ENCODE measurements around the gene TMEM190.
A peak's percentile ranks its signal among the peaks of the same experiment; 100 is the strongest.

Gene TMEM190

DNA sequence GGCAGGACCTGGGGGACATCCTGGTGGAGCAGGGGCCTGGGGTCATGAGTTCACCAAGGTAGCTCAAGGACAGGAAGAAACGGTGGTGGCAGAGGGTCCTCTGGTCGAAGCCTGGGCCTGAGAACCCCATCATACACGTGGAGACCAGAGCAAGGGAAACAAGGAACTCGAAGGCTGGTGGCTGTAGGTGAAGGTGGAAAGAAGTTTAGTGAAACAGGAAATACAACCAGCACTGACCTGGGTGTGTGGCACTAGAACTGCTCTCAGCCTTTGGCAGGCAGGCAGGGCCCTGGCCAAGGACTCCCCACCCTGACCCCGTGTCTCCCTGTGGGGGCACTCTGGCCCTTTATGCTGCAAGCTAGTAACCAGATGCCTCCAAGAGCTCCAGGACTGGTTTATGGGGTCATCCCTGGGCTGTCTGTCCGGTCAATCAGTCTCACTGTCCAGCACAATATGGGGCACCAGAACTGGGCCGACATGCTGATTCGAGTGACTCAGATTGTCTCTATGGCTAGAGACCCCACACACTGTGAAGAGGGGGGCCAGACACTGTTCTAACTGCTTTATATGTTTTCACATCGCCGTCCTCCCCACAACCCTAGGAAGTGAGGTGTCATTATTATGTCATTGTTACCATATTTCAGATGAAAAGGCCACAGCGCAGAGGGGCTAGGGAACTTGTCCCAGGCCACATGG lies 25.9 kb upstream of the TMEM190 start:
- DNase-seq, result no peak

DNA sequence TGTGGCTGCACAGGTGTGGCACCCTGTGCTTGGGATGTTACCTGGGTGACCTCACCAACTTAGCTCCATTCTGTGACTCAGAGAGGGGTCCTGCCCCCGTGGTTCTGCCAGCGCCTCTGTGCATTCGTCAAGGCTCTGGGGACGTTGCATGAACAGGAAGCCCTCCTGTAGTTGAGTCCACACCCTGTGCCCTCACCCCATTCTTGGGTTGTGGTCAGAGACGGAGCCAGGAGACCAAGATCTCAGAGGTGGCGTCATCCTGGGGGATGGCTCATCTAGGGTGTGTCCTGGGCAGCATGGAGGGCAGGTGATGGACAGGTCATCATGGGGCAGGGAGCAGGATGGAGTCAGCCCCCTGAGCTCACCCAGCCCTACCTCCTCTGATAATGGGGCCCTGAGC lies 24.6 kb upstream of the TMEM190 start:
- no peak for DNase-seq

DNA sequence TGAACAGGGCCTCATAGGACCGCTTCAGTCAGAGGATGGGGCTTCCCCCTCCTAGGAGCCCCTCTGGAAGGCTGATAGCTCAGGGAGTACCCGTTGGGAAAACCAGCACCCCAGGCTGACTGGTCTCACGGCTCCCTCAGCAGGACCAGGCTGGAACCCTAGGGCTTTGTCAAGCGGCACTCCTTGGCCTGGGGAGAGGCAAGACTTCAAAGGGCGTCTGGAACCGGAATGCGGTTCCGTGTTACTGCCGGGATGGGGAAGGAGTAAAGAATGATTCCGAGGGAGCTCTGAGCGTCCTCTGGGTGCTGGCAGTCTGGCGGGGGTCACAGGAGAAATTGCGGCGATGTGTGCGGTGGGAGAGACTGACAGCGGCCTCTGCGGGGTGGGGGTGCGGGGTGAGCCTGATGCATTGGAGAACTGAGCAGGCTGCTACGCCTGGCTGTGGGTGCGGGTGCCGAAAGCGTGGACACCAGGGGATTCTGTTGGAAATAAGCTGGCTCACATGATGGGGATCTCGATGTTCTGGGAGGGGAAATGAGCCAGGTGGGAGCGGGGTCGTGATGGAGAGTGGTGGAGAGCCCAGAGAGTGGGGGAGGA lies 24.0 kb upstream of the TMEM190 start:
- DNase-seq, result no peak

DNA sequence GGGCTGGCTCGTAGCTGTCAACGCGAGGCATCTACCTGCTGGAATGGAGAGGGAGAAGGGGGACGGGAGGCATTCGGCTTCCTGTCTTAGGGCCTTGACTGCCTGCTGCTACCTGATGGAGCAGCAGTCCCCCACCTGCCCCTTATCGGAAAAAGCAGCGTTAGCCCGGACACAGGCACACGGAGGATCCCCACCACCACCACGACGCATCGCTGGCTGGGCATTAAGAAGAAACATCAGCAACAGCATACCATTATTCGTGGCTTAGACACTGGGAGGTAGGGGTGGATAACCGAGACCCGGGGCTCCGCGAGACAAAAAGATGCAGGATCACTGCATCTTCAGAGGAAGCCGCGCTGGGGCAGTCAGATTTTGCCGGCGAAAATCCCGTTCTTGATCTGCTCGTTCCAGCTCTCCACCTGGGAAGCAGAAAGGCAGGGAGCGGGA lies 23.2 kb upstream of the TMEM190 start:
- no peak for DNase-seq

DNA sequence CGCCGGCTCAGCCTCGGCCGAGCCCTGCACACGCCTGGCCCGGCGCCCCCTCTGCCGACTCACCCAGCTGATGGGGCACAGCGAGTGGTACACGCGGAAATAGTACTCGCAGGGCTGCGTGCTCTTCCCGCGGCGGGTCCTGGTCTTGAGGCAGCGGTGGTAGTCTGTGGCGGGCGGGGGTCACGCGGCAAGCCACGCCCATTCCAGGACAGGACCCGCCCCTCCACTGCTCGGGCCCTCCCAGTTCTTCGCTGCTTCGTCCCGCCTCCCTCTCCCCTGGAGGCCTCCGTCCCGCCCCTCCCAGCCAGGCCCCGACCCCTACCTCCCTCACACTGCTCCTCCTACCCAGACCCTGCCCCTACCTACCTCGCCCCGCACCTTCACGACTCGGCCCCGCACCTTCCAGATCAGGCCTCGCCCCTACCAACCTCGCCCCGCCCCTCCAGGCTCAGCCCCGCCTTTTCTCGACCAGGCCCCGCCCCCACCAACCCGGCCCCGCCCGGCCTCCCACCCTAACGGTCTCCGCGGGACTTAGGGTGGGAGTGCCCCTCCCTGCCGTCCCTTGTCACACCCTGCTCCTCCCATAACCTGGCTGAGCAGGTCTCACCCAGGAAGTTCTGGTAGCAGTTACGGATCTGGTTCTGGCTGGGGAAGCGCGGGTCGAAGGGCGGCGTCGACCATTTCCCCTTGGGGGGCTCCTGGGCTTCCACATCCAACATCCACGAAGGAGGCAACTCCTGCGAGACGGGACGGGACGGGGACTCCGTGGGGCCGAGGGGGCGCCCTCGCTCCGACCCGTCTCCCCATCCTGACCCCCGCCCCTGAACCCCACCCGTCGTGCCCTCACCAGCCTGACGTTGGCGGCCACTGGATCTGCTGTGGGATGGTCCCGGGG lies 22.6 kb upstream of the TMEM190 start:
- peak in 9 of 51 donors; percentile 6 to 58 (median 21) for DNase-seq

DNA sequence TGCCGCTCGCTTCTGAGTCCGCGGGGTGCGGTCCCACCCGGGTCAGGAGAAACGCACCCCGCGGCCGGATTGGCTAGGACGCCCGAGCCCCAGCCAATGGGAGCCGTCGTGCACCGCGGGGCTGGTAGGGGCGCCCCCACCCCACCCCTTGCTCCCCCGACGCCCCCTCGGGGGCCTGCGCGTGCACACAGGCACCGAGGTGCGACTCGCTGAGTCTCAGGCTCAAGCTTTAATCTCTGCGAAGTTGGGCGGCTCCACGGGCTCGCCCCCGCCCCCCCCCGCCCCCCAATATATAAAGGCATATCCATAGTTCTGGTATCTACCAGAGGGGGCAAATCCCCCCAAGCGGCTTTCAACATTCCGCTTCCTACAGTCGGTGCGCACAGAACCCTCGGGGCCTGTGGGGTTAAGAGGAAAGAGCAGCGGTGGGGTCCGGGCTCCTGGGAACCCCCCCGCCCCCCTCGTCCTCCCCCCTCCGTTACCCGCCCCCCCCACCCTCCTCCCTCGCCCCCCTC lies 21.9 kb upstream of the TMEM190 start, which contains the start of gene COX6B2:
Gene COX6B2, minus strand, starts transcription at position 22 of the 515 bp plus-strand sequence. CDS start 198 bp downstream, outside the sequence.
- no peak for DNase-seq

DNA sequence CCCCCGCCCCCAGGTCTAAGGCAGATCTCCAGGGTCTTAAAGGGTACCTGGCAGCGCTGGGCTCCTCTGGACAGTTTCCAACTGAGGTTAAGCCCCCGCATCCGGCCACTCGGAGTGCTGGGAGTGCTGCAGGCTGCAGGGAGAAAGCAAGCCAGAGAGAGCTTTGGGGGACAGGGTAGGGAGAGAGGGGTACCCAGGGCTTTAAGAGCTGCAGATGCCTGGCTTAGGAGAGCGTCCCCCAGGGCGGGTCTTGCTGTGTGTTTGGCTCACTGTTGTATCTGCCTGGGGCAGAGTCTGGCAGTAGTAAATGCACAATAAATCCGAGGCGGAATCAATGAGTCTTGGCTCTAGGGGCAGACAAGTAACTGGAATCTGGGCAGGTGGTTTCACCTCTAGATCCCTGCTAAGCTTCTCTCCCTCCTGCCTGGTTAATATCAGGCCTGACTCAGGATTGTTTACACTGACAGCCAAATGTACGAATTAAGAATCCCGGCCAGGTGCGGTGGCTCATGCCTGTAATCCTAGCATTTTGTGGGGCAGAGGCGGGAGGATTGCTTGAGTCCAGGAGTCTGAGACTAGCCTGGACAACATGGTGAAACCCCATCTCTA lies 21.3 kb upstream of the TMEM190 start:
- DNase-seq, result no peak

DNA sequence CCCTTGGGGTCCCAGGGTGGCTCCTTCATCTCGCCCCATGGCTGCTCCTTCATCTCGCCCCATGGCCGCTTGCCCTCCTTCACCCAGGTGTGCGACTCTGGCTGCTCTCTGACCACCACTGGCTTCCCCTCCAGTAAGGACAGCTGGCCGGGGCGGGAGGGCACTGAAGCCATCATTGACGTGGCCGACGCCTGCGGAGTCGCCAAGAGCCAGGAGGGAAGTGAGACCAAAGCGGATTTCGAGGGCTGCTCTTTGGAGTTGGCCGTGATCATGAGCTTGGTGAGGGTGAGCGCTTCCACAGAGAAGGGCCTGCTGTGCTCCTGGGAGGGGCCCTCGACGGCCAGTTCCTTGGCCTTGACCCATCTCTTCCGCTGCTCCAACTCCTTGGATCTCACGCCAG lies 18.1 kb upstream of the TMEM190 start:
- no peak for DNase-seq

GRCh38 chr19:55358943-55359908 lies 17.4 kb upstream of the TMEM190 start:
- DNase-seq, result no peak

DNA sequence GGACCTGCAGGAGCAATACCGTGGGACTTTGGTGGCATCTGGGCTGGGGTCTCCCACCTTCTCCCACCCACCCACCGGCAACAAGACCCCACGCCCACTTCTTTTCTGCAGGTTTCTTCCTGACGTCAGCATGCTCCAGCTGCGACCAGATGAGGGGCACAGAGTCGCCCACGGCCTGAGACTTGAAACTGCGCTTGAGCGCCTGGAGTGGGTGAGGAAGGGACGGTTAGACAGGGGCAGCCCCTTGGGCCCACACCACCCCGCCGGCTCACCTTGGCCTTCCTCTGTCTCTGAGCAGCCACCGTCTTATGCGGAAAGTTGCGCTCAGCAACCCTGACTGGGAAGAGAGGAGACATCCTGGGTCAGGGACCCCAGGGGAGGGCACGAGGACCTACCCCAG lies 15.7 kb upstream of the TMEM190 start:
- no peak for DNase-seq

DNA sequence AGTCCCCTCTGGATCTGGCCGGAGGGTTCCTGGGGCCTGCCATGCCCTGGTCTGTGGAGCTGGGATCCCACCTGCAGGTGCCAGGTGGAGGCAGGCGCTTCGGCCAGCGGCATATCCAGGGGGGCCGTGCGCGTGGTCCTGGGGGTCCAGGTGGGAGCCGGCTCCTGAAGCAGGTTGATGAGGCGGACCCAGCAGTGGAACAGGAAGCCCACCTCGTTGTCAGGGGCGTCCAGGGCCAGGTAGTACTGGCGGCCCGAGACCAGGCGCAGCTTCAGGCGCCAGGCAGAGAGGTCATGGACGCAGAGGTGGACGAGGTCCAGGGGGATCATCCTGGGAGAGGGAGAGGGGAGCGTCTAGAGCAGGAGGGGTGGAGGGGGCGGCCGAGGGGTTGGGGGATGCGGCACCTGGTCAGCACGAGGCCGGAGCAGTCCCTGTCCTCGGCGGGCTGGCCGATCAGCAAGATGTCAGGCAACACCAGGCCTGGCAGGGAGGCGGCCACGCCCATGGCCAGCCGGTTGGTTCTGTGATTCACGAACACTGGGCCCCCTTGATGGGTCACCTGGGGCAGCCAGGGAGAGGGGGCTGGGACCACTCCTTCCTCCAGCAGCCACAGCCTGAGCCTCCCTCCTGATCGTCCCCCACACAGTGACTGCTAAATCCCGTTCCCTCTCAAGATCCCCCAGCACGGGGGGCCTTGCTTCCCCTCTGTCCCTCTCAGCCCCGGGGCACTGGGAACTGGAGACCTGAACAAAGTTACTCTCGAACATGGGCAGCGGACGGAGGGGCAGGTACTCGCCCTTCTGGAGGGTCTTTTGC lies 14.2 kb upstream of the TMEM190 start:
- DNase-seq, result no peak

DNA sequence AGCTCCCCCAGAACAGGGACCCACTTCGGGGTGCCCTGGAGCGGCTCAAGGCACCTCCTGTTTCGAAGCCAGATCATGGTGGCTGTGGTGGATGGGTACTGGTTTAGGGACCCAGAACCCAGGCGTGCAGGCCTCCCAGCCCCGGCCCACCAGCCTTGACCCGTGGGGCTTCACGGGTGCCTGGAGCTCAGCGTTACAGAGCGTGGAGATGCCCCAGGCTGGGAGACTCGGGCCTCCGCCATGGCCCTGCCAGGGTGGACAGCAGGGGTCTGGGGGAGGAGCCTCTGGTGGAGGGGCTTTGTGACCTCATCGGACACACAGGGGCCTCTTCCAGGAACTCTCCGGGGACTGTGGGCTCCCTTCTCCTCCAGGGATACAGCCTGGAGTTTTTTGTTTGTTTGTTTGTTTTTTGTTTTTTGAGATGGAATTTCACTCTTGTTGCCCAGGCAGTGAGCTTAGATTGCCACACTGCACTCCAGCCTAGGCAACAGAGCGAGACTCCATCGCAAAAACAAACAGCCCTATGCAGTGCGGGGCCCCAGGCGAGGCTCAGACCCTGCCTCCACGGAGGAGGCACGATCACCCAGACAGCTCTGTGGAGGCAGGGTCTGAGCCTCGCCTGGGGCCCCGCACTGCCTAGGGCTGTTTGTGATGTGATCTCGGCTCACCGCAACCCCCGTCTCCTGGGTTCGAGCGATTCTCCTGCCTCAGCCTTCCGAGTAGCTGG lies 13.5 kb upstream of the TMEM190 start, which contains the start of gene GARIN5B:
Gene GARIN5B, minus strand, starts transcription at position 271 of the 727 bp plus-strand sequence. Its CDS starts 194 bp downstream, at position 77.
- no peak for DNase-seq

GRCh38 chr19:55365245-55365644 lies 11.4 kb upstream of the TMEM190 start:
- no peak for DNase-seq

- peak in 1 of 51 donors; percentile 25 for DNase-seq
These were observed 10.7 kb upstream of the TMEM190 start for GRCh38 chr19:55365964-55366363.

DNA sequence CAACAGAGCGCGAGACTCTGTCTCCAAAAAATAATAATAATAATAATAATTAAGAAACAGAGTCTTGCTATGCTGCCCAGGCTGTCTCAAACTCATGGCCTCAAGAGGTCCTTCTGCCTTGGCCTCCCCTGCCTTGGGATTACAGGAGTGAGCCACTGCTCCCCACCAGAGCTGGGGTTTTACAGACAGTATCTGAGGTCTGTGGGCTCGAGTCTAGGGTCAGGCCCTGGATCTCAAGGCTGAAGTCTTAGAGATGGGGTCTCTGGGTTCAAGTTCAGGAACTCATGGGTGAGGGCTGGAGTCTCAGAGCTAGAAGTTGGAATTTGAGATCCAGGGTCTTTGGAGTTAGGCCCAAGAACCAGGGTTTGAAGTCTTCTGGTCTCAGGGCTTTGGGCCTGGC lies 9.8 kb upstream of the TMEM190 start:
- no peak for DNase-seq

GRCh38 chr19:55368106-55368505 lies 8.5 kb upstream of the TMEM190 start:
- DNase-seq, result no peak

DNA sequence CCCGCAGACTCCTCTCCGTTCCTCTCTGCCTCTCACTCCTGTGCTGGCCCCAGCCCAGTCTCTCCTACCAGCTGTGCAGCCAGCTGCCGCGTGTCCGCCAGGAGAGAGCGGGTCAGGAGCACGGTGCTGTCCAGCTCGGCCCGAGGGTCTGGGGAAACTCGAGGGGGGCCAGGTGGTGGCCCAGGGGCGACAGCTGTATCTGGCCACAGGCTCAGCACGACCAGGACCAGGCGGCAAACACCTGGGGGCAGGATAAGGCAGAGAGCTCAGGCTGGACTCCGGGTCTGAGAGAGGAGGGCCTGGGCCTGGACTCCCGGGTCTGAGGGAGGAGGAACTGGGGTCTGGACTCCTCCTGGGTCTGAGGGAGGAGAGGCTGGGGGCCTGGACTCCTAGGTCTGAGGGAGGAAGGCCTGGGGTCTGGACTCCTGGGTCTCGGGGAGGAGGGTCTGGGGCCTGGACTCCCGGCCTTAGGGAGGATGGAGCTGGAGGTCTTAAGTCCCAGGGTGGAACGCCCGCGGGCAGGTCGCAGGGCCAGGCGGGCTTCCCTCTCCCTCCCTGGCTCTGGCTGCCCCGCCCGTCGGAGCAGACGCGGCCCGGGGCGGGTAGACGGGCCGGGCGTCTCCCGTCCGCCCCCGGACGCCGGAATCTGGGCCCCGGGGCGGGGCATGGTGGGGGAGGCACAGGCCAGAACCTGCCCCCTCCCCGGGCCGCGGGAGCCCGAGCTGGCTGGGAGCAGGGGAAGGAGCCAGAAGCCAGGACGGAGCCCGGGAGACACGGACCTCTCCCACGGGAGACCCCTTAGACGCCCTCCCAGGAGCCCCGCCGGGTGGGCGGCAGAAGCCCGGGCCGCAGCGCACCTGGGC lies 7.7 kb upstream of the TMEM190 start:
- DNase-seq, result no peak
